Measurements from ENCODE around the gene MTHFR. TPM values are rescaled to one million over a fixed set of nuclear protein-coding genes. Genes with fewer than 3 reads are reported as not detected.

Gene MTHFR
- total RNA-seq, 2 donors from 2014 or later = 30.3 to 81.4 TPM

- Histone ChIP-seq H3K4me3 (no peak overlapping the region), H3K27me3 (replicated peaks; ENCODE audit: insufficient read depth) (no peaks in the 10 kb centered on the region), H3K36me3 (peaks cover 72% of the 10 kb centered on the region), H3K9me3 (no peaks in the 10 kb centered on the region), H3K4me1 (ENCODE audit: control insufficient read depth in 1 of 2, low read depth in 2 of 2) (no peaks in the 10 kb centered on the region), H3K27ac (no peak overlapping the region)
- no peak for ATAC-seq (ENCODE audit: insufficient number of reproducible peaks, low FRiP score, low read depth)
- TF ChIP-seq, protein P1, sequence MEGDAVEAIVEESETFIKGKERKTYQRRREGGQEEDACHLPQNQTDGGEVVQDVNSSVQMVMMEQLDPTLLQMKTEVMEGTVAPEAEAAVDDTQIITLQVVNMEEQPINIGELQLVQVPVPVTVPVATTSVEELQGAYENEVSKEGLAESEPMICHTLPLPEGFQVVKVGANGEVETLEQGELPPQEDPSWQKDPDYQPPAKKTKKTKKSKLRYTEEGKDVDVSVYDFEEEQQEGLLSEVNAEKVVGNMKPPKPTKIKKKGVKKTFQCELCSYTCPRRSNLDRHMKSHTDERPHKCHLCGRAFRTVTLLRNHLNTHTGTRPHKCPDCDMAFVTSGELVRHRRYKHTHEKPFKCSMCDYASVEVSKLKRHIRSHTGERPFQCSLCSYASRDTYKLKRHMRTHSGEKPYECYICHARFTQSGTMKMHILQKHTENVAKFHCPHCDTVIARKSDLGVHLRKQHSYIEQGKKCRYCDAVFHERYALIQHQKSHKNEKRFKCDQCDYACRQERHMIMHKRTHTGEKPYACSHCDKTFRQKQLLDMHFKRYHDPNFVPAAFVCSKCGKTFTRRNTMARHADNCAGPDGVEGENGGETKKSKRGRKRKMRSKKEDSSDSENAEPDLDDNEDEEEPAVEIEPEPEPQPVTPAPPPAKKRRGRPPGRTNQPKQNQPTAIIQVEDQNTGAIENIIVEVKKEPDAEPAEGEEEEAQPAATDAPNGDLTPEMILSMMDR (IDR thresholded peaks at IDR 0.05) = no peak
- no peak for DNase-seq (ENCODE audit: low spot score)
These were observed 22.7 kb upstream of the MTHFR start for GRCh38 chr1:11828511-11828910.

DNA sequence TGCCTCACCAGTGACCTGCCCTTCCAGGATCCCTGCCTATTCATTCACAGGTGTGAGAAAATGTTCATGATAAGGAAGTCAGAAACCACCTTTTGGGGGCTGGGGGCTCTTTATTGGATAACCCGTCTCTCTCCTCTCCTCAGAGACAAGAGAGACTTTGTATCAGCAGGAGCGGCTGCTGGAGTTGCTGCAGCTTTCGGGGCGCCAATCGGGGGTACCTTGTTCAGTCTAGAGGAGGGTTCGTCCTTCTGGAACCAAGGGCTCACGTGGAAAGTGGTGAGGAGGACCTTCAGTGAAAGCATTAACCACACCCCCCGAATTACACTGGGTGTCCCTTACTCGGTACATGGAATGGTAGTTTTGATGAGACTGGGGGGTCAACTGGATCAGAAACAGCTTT lies 21.2 kb upstream of the MTHFR start:
- TF ChIP-seq, protein P1 (IDR thresholded peaks at IDR 0.05) = no peak
- no peaks in the 10 kb centered on the region for H3K4me1 ChIP-seq (ENCODE audit: control insufficient read depth in 1 of 2, low read depth in 2 of 2)
- no peak for ATAC-seq (ENCODE audit: insufficient number of reproducible peaks, low FRiP score, low read depth)
- no peak for DNase-seq (ENCODE audit: low spot score)
- H3K27ac ChIP-seq = no peak overlapping the region
- H3K4me3 ChIP-seq = no peak overlapping the region
- H3K9me3 ChIP-seq = no peaks in the 10 kb centered on the region
- peaks cover 64% of the 10 kb centered on the region for H3K36me3 ChIP-seq
- no peaks in the 10 kb centered on the region for H3K27me3 ChIP-seq (replicated peaks; ENCODE audit: insufficient read depth)

GRCh38 chr1:11825131-11825530 lies 19.4 kb upstream of the MTHFR start:
- no peaks in the 10 kb centered on the region for H3K4me1 ChIP-seq (ENCODE audit: control insufficient read depth in 1 of 2, low read depth in 2 of 2)
- no peaks in the 10 kb centered on the region for H3K27me3 ChIP-seq (replicated peaks; ENCODE audit: insufficient read depth)
- H3K9me3 ChIP-seq = no peaks in the 10 kb centered on the region
- no peak for ATAC-seq (ENCODE audit: insufficient number of reproducible peaks, low FRiP score, low read depth)
- TF ChIP-seq, protein P1 (IDR thresholded peaks at IDR 0.05) = no peak
- H3K36me3 ChIP-seq = peaks cover 54% of the 10 kb centered on the region
- no peak for DNase-seq (ENCODE audit: low spot score)
- no peak overlapping the region for H3K4me3 ChIP-seq
- H3K27ac ChIP-seq = no peak overlapping the region

DNA sequence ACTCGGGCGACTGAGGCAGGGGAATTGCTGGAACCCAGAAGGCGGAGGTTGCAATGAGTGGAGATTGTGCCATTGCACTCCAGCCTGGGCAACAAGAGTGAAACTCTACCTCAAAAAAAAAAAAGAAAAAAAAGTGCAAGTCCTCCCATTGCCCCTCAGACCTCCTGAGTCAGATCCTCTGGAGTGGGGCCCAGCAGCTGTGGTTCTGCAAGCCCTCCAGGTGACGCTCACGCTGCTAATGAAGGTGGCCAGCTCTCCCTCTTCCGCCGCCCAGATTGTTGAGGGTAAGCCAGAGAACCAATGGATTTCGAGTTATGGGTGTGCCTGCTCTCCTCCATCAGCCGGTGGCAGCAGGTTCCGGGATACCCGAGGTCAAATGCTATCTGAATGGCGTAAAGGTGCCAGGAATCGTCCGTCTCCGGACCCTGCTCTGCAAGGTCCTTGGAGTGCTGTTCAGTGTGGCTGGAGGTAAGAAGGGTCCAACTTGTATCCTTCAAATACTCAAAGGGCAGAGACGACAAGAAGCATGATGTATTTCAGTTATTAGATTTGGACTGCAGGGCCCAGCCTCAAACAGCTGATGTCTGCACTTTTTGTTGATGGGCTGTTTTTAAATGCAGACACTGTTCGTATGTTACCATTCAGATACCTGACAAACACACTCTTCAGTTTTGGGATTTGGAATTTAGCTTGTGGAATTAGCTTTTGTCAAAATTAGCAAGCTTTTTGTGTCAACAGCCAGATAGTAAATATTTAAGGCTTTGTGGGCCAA lies 17.8 kb upstream of the MTHFR start:
- Histone ChIP-seq H3K27ac (no peak overlapping the region), H3K4me3 (no peak overlapping the region), H3K4me1 (ENCODE audit: control insufficient read depth in 1 of 2, low read depth in 2 of 2) (no peaks in the 10 kb centered on the region), H3K27me3 (replicated peaks; ENCODE audit: insufficient read depth) (no peaks in the 10 kb centered on the region), H3K36me3 (peaks cover 43% of the 10 kb centered on the region), H3K9me3 (no peaks in the 10 kb centered on the region)
- TF ChIP-seq, protein P1 (IDR thresholded peaks at IDR 0.05) = no peak
- ATAC-seq (ENCODE audit: insufficient number of reproducible peaks, low FRiP score, low read depth) (no peak), DNase-seq (ENCODE audit: low spot score) (no peak)

DNA sequence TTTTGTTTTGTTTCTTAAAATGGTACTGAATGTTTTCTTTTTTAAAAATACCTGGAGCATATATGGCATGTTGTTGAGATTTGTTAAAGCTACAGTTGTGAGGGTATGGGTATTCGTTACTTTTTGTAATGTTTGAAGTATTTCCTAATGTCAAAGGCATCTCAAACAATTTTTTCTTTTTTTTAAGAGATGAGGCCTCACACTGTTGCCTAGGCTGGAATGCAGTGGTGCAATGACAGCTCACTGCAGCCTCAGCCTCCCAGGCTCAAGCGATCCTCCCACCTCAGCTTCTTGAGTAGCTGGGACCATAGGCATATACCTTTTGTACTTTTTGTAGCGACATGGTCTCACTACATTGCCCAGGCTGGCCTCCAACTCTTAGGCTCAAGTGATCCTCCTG lies 16.3 kb upstream of the MTHFR start:
- ATAC-seq (ENCODE audit: insufficient number of reproducible peaks, low FRiP score, low read depth) = no peak
- DNase-seq (ENCODE audit: low spot score) = no peak
- H3K9me3 ChIP-seq = no peaks in the 10 kb centered on the region
- H3K27me3 ChIP-seq (replicated peaks; ENCODE audit: insufficient read depth) = no peaks in the 10 kb centered on the region
- H3K27ac ChIP-seq = no peak overlapping the region
- TF ChIP-seq, protein P1 (IDR thresholded peaks at IDR 0.05) = no peak
- H3K4me1 ChIP-seq (ENCODE audit: control insufficient read depth in 1 of 2, low read depth in 2 of 2) = no peaks in the 10 kb centered on the region
- peaks cover 38% of the 10 kb centered on the region for H3K36me3 ChIP-seq
- H3K4me3 ChIP-seq = no peak overlapping the region

All from thoracic aorta (tissue), 2 donors.